HT1080 (cell line): ENCODE data around the gene COL19A1. TPM values are rescaled to one million over a fixed set of nuclear protein-coding genes. Genes with fewer than 3 reads are reported as not detected.
A peak's percentile ranks its signal among the peaks of the same experiment; 100 is the strongest.
"Not testable (repeated sequence)": the region's sequence is repeated elsewhere in the genome, so short reads cannot be mapped to it uniquely, and the experiment has no call there.

ENCODE experiments used
- DNase-seq: peaks from one replicate; pipeline ENCODE4 v3.0.0-alpha.2; 2015; ENCODE audit warnings: low read depth
- total RNA-seq: library from RNA; depleted of rRNA; stranded (reverse); fragments of >200 nt; shearing (Covaris generic); gene quantifications from 2 replicates; pipeline ENCODE4 v1.2.3, GENCODE V29; 2014

COL19A1 gene
- total RNA-seq, 1 experiment from 2014 or later: not detected

DNA sequence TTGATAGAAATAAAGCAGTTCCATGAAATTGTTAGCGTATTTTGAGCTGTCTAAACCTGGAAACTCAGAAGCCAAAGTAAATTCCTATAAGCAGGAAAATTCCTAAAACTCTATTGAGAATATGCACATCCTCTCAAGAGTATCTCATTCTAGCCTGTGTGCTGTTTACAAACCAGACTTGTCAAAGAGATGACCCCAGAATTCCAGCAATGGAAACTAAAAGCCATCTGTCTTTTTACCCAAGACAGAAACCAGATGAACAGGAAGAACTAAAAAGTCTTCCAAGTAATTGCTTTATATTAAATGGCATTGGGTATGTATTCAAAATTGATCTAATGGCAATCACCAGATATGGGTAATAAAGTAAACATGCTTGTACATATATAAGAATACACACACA lies 92.6 kb downstream of the COL19A1 start:
- no peak for DNase-seq

DNA sequence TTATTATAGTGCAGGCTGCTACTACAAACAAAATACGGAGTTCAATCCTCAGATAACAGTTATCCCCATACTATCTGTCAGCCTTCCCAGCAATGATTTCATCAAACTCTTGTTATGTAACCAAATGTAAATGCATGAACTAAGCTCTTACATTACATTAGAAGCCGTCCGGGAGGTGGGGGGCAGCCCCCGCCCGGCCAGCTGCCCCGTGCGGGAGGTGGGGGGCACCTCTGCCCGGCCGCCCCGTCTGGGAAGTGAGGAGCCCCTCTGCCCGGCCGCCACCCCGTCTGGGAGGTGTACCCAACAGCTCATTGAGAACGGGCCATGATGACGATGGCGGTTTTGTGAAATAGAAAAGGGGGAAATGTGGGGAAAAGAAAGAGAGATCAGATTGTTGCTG lies 99.6 kb downstream of the COL19A1 start:
- DNase-seq: not testable (repeated sequence)

DNA sequence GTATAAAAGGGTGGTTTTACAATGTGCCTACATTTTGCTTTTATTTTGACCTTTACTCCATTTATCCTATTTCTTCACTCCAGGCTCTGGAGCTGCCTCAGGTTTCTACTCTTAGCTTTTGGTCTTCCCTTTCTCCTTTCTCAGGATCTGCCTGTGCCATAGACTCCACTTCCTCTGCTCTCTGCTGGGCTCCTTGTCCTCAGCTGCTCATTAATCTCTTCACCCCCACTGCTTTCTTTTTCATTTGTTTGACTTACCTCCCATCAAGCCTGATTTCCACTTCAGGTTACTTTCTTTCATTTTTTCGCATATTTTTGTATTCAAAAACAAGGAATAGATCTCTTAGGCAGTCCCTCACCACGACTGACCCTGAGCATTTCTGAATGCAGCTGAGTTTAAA lies 106.8 kb downstream of the COL19A1 start:
- DNase-seq: no peak

DNA sequence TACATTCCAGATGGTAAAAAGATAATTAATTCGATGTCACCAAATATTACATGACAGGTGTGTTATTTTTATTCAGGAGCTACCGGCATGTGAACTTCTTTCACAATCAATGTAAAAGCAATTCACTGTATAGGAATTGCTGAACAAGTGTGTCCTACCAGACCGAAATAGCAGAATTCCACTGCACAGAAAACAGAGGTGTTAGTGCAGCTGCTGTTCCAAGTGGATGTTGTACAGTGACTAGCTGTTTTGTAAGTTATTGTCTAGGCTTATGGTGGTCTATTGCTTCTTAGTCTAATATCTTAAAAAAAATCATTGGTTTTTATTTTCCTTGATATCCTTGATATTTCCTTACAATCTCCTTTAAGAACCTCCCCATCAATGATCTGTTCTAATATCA lies 107.4 kb downstream of the COL19A1 start:
- DNase-seq: no peak

DNA sequence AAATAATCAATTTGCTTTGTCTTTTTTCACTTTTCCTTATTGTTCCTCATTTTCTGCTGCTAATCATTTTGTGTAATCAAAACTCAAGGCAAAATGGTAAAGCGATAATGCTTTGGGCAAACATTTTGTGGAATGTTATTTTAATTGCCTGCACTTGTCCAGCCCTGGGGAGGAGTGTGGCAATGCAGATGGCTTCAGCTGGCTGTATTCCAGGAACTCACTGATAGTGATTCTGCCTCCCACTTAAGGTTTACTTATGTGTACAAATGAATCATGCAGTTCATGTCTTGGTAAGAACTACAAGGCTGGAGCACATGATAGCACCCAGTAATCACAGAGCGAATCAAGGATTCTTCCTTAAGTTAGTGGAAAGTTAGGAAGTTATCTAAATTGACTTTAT lies 107.8 kb downstream of the COL19A1 start:
- DNase-seq: peak; percentile 59

DNA sequence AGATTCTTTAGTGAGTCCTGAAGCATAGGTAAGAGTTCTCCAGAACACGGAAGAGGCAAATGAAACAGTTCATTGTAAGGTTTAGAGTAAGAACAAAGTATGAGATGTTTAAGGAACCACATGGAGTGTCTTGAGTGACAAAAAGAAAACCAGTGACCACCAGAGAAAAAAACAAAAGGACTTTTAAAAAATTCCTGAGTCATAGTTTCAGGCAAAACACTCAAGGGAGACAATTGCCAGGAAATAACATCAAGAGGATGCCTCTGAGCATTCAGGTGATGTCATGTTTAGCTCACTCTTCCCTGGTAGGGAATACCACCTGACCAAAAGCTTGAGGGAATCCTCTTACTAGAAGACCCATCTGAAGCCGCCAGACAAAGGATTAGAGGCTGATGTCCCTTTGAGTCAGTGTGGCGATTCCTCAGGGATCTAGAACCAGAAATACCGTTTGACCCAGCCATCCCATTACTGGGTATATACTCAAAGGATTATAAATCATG lies 110.3 kb downstream of the COL19A1 start:
- DNase-seq: peak; percentile 58

DNA sequence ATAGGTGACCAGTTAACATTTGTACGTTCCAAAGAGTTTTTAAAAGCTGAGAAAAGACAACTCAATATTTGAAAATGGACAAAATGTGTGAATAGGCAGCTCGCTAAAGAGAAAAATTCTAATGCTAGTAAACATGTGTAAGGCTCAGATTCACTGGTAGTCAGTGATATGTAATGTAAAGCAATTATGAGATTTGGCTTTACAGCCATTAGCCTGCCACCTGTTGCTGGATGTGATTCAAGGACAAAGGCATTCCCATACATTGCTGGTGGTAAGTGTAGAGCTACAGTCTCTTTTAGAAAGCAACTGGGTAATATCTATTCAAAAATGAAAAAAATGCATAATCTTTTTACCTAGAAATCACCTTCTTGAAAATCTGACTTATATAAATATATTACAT lies 114.3 kb downstream of the COL19A1 start:
- no peak for DNase-seq

DNA sequence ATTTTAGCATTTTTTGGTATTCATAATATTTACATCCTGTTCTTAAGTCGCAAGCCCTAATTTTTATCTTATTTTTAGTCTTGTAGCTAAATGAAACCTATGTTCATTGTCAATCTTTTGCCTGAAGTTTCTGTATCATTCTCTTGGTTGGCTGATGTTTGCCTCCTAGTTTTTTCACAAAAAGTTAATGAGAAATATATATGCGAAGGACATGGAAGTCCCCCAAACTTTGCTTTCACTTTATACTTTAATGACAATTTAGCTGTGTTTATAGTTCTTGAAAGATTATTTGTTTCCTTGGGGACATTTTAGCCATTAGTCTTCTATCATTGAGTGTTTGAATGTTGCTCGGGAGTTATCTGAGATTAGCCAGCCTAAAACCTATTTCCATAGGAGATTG lies 118.2 kb downstream of the COL19A1 start:
- no peak for DNase-seq

DNA sequence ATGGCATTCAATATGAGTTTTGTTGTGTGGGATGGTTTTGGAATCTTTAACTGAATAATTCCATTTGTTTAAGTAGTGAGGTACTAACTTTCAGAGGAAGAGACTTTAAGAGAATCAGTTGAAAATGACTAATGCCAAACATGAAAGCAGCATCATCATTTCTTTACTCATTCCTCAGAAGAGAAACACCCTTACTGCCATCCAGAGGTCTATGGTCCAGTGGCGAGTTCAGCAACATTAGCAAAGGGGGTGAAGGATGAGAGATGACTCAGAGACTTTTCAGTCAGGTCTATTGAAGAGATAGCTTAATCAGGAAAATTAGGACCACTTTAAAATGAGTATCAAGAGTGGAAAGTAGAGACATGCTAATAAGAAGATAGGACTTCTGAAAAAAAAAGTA lies 118.8 kb downstream of the COL19A1 start:
- DNase-seq: peak; percentile 73

DNA sequence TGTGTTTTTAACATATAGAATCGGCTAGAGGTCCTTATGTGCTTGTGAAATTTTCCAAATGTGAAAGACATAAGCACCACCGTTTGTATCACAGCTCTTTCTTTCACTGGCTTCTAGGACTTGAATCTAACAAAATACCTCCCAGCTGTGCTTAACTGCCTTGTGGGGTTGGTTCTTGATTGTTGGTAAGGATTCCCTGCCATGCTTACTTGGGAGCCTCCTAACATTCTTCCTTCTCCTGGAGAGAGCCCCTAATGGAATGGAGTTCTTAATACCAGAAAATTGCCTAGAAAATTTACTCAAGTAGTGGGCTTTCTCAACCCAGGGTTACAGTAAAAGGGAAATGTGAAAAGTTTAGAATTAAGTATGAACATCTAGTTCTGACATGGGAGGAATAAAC lies 121.2 kb downstream of the COL19A1 start:
- no peak for DNase-seq

DNA sequence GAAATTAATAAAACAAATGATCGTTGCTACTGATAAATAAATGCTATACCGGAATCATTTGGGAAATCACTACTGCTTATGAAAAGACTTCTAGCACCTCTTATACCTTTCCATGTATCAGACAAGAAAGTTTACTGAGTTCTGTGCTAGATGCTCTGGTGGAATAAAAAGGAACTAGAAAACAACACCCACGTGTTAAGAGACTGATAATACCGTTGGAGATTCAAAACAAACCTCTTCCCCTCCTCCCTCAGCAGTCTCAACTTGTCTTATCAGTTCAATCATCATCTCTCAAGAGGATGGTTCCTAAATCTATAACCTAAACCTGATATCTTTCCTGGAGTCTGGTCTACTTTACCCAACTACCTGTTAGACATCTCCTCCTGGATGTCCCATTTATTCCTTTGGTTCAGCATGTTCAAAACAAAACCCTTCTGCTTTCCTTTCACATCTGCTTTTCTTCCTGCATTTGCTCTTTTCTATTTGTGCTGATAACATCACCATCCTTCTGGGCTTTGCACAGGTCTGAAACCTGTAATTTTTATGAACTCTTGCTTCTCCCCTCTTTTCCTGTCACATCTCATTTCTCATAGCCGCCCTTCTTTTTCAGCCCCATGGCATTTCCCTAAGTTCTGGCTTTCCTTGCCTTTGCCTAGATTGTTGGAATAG lies 122.2 kb downstream of the COL19A1 start:
- no peak for DNase-seq

DNA sequence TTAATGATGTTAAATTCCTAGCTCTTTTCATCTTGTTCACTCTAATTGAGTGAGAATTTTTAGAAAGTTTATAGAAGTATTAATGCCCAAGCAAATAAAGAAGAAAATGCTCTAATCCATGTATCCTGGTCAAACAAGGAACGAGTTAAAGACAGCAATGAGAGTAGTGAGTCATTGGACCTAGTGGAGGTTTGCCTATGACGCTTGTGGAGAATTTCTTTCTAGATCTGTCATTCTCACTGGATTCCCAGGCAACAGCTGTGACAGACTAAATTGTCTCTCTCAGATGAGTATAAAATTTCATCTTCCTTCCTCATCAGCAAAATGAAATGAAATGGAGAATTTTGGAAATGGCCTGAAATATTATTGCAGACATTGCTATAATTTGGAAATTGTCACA lies 127.9 kb downstream of the COL19A1 start:
- DNase-seq: peak; percentile 52

DNA sequence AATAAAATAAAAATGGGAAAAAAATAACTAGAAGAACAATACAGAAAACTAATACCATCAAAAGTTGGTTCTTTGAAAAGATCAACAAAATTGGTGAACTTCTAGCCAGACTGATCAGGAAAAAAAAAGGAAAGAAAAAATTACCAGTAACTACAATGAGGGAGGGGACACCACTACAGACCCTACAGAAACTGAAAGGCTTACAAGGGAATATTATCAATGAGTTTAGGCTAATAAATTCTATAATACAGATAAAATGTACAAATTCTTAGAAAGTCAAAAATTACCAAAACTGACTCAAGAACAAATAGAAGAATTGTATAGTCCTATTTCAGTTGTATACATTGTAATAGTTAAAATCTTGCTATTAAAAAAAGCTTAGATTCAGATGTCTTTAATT lies 141.8 kb downstream of the COL19A1 start:
- DNase-seq: no peak

DNA sequence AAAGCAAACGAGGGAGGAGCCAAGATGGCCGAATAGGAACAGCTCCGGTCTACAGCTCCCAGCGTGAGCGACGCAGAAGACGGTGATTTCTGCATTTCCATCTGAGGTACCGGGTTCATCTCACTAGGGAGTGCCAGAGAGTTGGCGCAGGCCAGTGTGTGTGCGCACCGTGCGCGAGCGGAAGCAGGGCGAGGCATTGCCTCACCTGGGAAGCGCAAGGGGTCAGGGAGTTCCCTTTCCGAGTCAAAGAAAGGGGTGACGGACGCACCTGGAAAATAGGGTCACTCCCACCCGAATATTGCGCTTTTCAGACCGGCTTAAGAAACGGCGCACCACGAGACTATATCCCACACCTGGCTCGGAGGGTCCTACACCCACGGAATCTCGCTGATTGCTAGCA lies 144.0 kb downstream of the COL19A1 start:
- not testable (repeated sequence) for DNase-seq

DNA sequence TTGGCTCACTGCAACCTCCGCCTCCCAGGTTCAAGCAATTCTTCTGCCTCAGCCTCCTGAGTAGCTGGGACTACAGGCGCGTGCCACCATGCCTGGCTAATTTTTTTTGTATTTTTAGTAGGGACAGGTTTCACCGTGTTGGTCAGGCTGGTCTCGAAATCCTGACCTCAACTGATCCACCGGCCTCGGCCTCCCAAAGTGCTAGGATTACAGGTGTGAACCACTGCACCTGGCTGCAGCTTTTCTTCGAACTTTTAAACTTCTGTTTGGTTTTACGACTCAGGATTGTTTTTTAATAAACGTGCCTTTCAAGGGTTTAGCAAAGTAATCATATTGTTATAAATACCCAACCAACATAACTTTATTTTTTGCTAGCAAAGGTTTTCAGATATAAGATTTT lies 156.8 kb downstream of the COL19A1 start:
- DNase-seq: not testable (repeated sequence)

DNA sequence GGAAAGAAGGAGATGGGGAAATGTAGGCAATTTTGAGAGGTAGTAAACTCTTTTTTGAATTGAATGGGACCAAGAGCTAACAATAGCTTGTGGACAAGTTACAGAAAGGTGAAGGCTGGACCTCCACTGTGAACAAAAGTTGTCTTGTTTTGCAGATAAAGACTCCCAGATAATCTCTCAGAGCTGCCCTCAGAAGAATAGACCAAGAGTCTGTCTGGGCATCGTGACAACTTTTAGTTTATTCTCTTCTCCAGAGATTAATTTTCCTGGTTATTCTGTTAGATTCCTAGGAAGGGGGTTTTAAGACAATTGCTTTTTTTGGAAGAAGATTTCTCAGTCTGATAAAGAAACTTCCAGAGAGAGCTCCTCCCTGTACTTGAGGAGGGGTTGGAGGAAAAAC lies 161.9 kb downstream of the COL19A1 start:
- DNase-seq: no peak

DNA sequence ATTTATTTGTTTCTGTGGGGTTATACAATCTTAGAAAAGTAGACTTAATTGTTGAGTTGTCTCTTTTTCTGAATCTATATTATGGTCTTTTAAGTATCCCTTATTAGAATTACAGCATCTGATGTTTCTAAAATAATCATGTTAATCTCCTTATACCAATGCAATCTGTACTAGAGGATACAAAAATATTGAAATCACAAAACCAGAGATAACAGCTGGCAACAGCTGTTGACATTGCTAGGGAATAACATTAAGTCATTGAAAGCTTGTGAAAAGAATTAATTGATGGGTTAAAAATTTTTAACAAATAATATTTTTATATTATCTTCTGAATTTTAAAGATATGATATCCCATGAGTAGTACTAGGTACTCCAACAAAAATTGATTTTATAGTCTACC lies 162.6 kb downstream of the COL19A1 start:
- DNase-seq: no peak

DNA sequence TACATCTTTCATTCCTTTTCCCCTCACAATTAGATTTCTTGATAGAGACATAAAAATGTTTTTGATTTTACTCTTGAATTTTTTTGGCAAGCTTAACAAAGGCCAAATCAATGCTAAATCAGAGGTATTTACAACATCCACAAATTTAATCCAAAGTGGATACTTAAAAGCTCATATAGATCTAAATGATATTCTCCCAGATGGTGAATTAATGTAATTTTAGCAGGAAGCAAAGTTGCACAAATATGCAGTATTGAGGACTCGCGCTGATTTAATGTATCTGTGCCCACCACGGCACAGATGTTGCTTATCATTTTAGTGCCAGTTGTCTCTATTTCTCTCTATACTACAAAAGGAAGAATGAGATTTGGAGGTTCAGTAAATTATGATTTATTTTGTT lies 167.4 kb downstream of the COL19A1 start:
- no peak for DNase-seq

DNA sequence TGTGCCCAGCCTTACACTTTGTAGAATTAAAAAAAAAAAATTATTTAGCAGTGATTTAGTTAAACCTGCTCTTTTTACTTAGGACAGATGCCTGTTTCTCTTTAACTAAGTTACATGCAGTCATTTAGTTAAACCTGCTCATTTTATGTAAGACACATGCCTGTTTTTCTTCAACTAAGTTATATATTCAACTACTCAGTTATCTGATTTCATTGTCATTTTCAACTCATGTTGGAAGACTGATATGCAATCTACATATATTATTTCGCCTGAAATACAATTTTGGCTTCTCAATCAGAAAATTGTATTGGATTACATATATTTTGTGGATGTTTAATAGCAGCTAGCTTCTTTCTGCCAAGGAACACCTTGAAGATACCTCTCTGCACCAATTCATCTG lies 171.1 kb downstream of the COL19A1 start:
- no peak for DNase-seq

DNA sequence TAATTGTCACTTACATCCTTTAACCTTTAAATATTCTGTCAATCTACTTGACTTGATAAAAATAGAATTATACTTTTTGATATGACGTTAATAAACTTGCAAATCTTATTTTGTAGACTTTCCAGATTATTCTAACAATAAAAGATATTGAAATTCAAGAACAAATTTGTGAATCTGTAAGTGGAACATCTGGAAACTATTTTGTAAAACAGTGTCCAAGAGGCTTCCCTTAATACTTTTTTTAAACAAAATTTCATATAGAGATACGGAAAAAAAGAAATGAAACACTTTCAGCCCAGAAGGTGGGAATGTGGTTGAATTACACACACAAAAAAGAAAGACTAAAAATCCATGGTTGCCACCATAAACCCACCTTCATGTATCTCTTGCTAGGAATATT lies 174.4 kb downstream of the COL19A1 start:
- DNase-seq: no peak

DNA sequence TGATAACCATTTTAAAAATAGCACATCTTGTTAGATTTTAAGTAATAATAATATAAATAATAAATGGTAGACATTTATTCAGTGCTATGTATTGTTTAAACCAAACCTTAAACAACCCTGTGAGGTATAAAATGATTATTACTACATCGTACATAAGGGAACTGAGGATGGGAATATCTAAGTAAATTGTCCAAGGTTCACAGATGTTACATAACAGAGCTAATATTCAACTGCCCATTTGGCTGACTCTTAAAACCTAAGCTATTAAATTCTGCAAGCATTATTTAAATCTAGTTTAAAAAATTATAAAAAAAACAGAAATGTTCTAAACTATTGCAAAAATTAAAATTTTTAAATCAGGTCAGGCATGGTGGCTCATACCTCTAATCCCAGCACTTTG lies 175.1 kb downstream of the COL19A1 start:
- DNase-seq: no peak

DNA sequence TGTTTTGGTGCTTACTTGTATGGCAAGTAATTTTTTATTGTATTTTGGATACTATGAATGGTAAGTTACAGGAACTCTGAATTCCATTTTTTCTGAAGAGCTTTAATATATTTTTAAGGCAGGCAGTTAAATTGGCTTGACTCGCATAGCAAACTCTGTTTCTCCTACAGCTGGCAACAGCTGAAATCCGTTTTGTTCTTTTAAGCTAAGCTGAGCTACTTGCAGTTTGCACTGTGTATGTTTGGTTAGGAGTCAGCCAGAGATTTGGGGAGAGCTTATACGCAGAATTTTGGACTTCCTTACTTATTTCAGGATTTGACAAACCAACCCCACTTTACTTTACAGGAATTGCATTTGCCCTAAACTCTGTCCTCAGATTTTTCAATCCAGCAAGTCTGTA lies 179.1 kb downstream of the COL19A1 start:
- no peak for DNase-seq

DNA sequence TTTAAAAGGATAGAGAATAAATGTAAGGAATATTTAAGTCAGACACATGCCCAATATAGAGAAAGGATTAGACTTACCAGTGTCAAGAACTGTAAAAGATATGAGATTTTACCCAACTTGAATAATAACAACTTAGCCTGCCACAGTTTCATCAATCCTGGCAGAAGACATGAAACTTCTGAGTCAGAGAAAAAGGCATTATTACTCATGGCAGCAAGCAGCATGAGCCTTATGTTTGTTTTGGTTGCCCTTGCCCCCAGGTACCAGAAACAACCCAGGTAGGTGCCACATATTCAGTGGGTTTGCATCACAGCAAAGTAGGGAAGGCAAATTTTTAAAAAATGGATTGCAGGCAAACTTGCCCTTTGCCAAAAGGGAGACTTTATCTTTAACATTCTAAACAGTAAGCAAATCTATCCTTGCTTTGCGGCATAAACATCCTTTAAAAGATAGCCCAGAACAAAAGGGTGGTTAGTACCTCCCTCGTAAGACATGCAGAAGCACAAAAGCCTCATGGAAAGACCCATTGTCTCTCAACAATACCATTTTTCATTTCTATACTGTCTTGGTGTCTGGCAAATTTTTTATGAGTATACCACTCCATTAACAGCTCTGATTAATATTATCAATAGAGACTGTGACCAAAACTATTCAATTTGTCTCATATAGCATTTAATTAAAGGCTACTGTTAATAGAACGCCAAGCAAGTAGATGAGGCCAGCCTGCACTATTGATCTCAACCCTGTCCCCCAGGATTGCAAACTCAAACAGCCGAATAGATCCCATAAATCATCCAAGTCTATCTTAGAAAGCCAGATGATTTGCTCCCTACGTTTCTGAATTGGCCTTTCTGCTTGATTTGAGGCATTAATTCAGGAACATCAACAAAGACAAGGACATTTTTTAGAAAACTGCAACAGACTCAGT lies 185.1 kb downstream of the COL19A1 start:
- no peak for DNase-seq
